Calu3 (cell line): ENCODE results near the gene COL5A1. TPM values are rescaled to one million over a fixed set of nuclear protein-coding genes. Genes with fewer than 3 reads are reported as not detected.
"Not testable (repeated sequence)": the region's sequence is repeated elsewhere in the genome, so short reads cannot be mapped to it uniquely, and the experiment has no call there.

Source experiments
- BruUV-seq: library from RNA; stranded (reverse); fragments of 400-500 nt; replicated peaks from 2 replicates; lab custom pipeline; 2021; lab: Mats Ljungman, UMichigan
- CTCF ChIA-PET: fragments of 300-600 bp; sonication (Branson Sonifier 250); formaldehyde crosslinking; loops from one replicate; lab custom pipeline; 2022; ENCODE audit warnings: antibody characterized with exemption; lab: Charles Lee
- DNase-seq: peaks from one replicate; pipeline ENCODE4 v3.0.0; 2022
- H3K27ac Mint-ChIP-seq: one replicate; pipeline ENCODE4 v1.8.0; 2022; ENCODE audit warnings: mixed read lengths; ENCODE audit not compliant: unreplicated experiment
- H3K27me3 Mint-ChIP-seq: one replicate; pipeline ENCODE4 v1.8.0; 2022; ENCODE audit warnings: mixed read lengths; ENCODE audit not compliant: unreplicated experiment
- H3K36me3 Mint-ChIP-seq: one replicate; pipeline ENCODE4 v1.8.0; 2022; ENCODE audit warnings: mild to moderate bottlenecking, moderate library complexity, mixed read lengths; ENCODE audit not compliant: insufficient read depth, unreplicated experiment
- H3K4me1 Mint-ChIP-seq: one replicate; pipeline ENCODE4 v1.8.0; 2022; ENCODE audit warnings: mild to moderate bottlenecking, low read depth, mixed read lengths; ENCODE audit not compliant: unreplicated experiment
- H3K4me3 Mint-ChIP-seq: one replicate; pipeline ENCODE4 v1.8.0; 2022; ENCODE audit warnings: mild to moderate bottlenecking, low read depth, moderate library complexity, mixed read lengths; ENCODE audit not compliant: unreplicated experiment
- H3K9me3 Mint-ChIP-seq: one replicate; pipeline ENCODE4 v1.8.0; 2022; ENCODE audit warnings: low read depth, mixed read lengths; ENCODE audit not compliant: unreplicated experiment
- CTCF ChIP-seq: fragments of 200-600 bp; IDR thresholded peaks from one replicate; pipeline ENCODE4 v1.8.0; 2022; ENCODE audit warnings: antibody characterized with exemption; ENCODE audit not compliant: unreplicated experiment
- intact Hi-C: fragments of 100-400 bp; cut with micrococcal nuclease; formaldehyde crosslinking; loops from one replicate; pipeline ENCODE4 v1.10.0; 2022; ENCODE audit not compliant: unreplicated experiment
- total RNA-seq: library from RNA; stranded (reverse); gene quantifications from 2 replicates; pipeline ENCODE4 v1.2.3, GENCODE V29; 2022

The COL5A1 gene
- total RNA-seq, 1 experiment from 2014 or later, result not detected

GRCh38 chr9:134682651-134683364, 41.2 kb downstream of the COL5A1 start:
- Mint-ChIP-seq H3K27ac (no peak overlapping the region), H3K4me1 (no peaks in the 10 kb centered on the region), H3K4me3 (no peak overlapping the region), H3K9me3 (no peaks in the 10 kb centered on the region), H3K36me3 (no peaks in the 10 kb centered on the region), H3K27me3 (peaks cover 17% of the 10 kb centered on the region)
- CTCF ChIA-PET, result no interaction called here
- intact Hi-C loops, result no loop called here
- TF ChIP-seq CTCF, result no peak
- no peak for DNase-seq
- no TSS peak for BruUV-seq

GRCh38 chr9:134683714-134684374, 42.2 kb downstream of the COL5A1 start:
- CTCF ChIA-PET, result no interaction called here
- BruUV-seq, result no TSS peak
- intact Hi-C loops, result no loop called here

GRCh38 chr9:134684375-134684723, 42.7 kb downstream of the COL5A1 start:
- Mint-ChIP-seq H3K9me3 (no peaks in the 10 kb centered on the region), H3K4me1 (no peaks in the 10 kb centered on the region), H3K4me3 (no peak overlapping the region), H3K36me3 (no peaks in the 10 kb centered on the region), H3K27me3 (peaks cover 17% of the 10 kb centered on the region), H3K27ac (no peak overlapping the region)
- no peak for DNase-seq
- no peak for TF ChIP-seq CTCF
- intact Hi-C loops, result no loop called here
- no TSS peak for BruUV-seq
- CTCF ChIA-PET, result no interaction called here

More at GRCh38 chr9:134683714-134684374, 42.2 kb downstream of the COL5A1 start:
- Mint-ChIP-seq H3K4me1 (no peaks in the 10 kb centered on the region), H3K27me3 (peaks cover 17% of the 10 kb centered on the region), H3K36me3 (no peaks in the 10 kb centered on the region), H3K4me3 (no peak overlapping the region), H3K9me3 (no peaks in the 10 kb centered on the region), H3K27ac (no peak overlapping the region)
- TF ChIP-seq CTCF, result no peak
- DNase-seq, result no peak

GRCh38 chr9:134684941-134685340, 43.3 kb downstream of the COL5A1 start:
- not testable (repeated sequence) for BruUV-seq, DNase-seq

GRCh38 chr9:134685784-134686183, 44.2 kb downstream of the COL5A1 start:
- TF ChIP-seq CTCF, result no peak
- no peak overlapping the region for H3K4me3 Mint-ChIP-seq
- CTCF ChIA-PET, result no interaction called here
- no TSS peak for BruUV-seq
- no peaks in the 10 kb centered on the region for H3K36me3 Mint-ChIP-seq
- no peak overlapping the region for H3K27ac Mint-ChIP-seq
- intact Hi-C loops, result no loop called here
- no peaks in the 10 kb centered on the region for H3K9me3 Mint-ChIP-seq
- H3K27me3 Mint-ChIP-seq, result peaks cover 17% of the 10 kb centered on the region
- DNase-seq, result no peak
- H3K4me1 Mint-ChIP-seq, result no peaks in the 10 kb centered on the region

More at GRCh38 chr9:134684941-134685340, 43.3 kb downstream of the COL5A1 start:
- H3K4me3 Mint-ChIP-seq, intact Hi-C loops, H3K27ac Mint-ChIP-seq, H3K36me3 Mint-ChIP-seq, CTCF ChIA-PET, H3K9me3 Mint-ChIP-seq, H3K4me1 Mint-ChIP-seq: not testable (repeated sequence)
- H3K27me3 Mint-ChIP-seq, result peaks cover 17% of the 10 kb centered on the region
